HG02763 (cell line): ENCODE measurements around the gene ELFN1.

Source experiments
- ATAC-seq: cut with Tn5 transposase; IDR thresholded peaks from one replicate; pipeline ENCODE4 v1.9.1; 2021; ENCODE audit warnings: mild to moderate bottlenecking, moderate library complexity; ENCODE audit not compliant: unreplicated experiment

Gene ELFN1

DNA sequence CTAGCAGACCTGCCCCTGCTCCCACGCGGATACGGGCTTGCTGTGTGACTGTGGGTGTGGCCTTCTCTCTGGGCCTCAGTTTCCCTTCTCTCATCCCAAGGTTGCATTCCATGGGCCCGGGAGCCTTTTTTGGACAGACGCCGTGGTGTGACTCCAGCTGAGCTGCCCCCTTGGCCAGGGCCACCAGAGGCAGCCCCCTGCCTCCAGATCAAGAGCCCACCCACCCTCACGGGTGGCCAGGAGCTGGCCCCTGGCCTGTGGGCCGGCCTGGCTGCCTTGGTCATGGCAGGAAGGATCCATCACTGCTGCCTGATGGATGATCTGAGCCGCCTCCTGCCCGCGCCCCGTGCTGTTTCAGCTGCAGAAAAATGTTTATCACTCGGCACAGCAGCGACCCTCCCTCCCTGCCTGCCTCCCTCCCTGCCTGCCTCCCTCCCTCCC lies 27.8 kb upstream of the ELFN1 start:
- ATAC-seq = no peak

DNA sequence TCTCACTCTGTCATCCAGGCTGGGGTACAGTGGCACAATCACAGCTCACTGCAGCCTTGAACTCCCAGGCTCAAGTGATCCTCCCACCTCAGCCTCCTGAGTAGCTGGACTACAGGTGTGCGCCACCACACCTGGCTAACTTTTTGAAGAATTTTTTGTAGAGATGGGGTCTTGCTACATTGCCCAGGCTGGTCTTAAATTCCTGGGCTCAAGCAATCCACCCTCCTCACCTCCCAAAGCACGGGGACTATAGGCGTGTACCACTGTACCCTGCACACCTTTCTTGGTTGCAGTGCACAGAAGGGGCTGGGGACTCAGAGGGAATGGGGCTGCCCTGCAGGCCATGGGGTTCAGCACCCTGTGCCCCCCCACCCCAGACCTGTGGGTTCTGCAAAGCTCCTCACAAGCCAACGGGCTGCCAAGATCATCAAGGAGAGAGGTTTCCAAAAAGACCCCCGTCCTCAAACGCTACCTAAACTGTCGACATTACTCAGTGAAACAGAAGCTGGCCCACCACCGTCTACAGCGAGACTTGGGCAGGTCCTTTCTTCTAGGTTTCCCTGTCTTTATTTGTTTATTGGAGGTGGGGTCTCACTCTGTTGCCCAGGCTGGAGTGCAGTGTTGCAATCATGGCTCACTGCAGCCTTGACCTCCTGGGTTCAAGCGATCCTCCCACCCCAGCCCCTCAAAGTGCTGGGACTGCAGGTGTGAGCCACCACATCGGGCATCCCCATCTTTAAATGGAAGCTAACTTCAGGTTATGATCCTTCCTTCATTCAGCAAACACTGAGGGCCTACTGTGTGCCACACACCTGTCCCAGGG lies 26.6 kb upstream of the ELFN1 start:
- no peak for ATAC-seq

DNA sequence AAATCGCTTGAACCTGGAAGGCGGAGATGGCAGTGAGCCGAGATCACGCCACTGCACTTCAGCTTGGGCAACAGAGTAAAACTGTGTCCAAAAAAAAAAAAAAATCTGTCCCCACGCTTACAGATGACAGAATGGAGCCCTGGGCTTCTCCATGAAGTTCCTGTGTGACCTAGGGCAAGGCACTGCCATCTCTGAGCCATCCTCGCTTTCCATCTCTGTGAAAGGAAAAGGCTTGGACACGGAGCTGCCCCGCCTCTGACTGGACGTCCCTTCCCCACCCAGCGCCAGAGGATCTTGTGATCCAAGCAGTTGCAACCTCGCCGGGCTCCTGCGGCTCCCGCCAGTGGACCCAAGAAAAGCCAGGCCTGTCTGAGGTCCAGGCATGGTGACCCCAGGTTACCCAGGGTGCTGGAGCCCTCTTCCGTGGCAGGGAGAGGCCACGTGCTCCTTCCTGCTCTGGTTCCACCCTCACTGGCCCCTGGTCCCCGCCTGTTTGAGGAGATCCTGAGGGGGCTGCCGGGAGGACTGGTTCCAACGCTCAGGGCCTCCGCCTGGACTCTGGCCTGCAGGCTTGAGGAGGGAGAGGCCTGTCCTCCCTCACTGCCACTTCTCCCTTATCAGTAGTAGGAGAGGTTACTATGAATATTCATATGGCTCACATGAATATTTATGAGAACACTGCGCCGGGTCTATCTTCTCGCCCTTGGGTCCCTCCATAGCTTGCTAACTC lies 25.6 kb upstream of the ELFN1 start:
- no peak for ATAC-seq

DNA sequence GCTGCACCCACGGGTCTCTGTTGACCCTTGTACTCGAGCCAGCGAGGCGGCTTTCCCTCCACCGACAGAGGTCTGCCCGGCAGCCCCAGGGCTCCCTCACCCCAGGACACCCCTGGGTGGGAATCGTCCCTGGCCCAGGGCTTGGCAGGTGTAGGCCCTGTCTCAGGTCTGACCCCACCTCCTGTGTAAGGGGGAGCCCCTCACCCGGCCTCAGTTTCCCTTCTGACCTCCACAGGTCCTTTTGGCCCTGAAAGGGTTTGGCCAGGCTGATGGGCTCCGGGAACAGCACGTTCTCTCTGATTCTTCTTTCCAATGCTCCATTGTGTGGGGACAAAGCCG lies 25.0 kb upstream of the ELFN1 start:
- no peak for ATAC-seq

DNA sequence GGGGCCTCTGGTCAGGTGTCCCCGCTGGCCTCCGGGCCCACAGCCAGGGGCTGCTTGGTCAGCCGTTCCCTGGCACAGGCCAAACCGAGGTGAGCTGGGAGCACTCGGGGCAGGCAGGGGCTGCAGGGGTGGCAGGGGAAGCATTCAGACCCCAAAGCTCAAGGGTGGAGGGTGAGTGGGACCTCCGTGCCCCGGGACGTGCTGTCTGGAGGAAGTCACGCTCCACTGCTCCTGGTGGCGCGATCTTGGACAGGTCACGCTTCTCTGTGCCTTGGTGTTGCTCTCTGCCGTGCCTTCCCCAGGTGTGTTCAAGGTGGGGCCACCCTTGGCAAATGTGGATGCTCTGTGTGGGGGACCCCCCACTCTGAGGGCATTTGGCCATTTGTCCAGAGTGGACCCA lies 24.6 kb upstream of the ELFN1 start:
- no peak for ATAC-seq

DNA sequence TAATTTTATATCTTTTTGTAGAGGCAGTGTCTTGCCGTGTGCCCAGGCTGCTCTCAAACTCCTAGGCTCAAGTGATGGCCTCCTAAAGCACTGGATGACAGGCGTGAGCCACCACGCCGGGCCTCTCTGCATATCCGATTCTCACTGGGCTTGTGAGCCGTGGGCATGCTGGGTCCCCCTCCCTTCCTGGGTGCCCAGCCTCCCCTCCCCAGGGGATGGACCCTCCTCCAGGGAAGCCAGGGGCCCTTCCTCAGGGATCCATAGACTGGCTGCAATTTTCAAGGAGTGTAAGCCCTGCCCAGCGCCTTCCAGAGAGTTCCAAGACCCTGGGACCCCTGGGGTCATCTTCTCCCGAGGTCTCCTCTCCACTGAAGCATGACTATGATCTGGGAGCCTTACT lies 23.7 kb upstream of the ELFN1 start:
- ATAC-seq = no peak

DNA sequence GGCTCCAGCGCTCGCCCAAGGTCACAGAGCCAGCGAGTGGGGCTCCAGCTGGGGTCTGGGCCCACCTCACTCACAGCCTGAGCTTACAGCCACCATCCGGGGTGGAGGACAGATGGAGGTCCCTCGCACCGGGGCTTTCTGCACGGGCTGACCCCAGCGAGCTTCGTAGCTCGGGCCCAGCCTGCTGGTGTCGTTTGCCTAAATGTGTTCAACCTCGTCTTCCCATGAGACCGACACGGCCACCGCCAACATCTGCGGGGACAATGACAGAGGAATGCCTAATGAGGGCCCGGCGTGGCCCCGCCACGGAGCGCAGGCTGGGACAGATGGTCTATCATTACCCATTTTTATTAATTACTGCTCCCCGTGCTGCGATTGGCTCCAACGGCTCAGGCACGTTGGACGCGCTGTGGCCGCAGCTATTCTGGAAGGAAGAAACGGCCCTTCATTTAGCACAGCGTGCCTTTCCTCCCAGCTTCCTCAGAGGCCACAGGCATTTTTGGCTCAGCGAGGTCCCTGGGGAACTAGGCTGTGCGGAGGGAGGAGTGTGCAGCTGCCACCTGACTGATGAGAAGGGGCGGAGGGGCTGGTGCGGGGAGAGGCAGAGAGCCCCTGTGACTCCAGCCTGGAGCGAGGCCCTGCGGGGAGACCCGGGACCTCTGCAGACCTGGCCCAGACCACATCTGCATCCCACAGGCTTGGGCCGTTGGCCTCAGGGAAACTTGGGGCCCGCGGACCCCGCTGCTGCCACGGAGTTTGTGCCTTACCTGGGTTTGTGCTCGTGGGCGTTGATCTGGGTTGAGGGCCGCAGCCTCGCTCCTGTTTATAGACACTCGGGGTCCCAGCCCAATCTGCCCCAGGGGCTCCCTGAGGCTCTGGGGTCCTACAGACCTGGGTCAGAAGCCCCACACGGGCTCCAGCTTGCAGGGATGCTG lies 22.9 kb upstream of the ELFN1 start:
- no peak for ATAC-seq

DNA sequence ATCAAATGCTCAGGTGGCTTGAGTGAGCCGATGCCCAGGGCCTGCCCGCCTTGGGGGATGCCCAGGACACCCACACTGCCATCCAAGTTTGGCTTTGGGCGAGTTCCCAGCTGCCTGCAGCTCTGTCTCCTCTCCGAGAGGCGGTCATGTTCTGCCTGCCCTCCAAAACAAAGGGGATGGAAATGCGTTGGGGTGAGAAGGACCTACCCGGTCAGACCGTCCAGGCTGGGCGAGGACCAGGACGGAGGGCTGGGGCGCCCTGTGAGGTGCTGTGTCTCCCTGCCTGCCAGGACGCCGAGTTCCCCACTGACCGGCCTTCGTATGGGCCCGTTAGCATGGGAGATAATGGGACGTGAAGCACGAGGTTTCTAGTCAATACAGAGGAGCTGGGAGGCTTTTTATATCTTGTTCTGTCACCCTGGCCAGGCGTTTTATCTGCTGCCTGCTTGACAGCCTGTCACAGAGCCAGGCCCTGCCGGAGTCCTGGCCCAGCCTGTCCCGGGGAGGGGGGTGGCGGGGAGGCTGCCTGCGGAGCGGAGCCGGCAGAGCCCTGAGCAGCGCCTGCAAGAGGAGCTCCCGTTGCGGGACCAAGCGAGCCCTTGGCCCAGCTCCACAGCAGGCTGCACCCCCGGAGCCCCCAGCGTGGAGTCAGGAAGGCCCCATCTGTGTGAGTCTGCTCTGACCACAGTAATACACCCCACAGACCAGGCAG lies 22.0 kb upstream of the ELFN1 start:
- ATAC-seq = no peak

DNA sequence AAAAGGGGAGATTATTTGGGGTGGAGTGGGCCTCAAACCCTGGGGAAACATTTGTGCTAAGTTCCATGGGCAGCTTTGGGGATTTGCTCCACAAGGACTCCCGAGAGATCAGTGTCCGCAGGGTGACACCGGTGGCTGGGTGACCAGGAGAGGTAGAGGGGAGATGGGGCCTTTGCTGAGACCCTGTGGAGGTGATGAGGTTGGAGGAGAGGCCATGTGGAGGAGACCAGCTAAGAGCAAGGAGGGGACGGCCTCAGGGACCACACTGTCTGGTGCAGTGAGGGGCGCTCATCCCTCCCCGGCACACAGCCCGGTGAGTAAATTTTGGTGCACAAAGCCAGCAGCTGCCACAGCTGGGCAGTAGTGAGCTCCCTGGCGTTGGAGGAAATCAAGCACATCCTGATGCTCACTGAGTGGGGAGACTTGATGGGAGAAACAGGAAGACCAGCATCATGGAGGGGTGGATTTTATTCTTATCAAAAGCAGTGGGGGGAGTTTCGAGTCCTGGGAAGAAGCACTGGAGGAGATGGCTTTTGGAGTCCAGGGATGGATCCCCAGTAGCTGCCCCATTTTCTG lies 20.2 kb upstream of the ELFN1 start:
- no peak for ATAC-seq

DNA sequence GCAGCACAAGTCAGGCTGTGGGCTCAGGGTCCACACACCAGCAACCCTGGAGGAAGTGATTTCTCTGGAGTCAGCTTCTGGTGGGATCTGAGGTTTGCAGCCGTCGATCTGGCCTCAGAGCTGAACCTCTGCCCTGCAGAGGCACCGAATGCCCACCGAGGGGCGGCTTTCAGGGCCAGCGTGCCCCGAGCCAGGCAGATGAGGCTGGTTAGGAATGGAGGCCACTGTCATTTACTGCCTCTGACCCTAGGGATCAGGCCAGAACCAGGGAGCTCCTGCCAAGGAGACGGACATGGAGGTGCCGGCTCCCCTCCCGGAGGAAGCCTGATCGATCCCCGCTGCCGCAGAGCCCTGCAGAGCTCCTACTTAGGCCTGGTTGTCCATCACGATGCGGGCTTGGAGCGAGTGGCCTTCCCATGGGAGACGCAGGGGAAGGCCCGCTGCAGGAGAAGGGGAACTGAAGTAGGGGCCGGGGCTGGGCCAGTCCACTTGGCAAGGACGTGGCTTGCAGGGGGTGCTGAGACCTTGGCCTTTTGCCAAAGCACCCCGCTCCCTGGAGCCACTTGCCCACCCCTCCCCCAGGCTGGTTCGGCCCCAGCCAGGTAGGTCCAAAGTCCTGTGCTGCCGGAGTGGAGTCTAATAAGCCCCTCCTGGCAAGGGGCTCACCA lies 19.6 kb upstream of the ELFN1 start:
- no peak for ATAC-seq

DNA sequence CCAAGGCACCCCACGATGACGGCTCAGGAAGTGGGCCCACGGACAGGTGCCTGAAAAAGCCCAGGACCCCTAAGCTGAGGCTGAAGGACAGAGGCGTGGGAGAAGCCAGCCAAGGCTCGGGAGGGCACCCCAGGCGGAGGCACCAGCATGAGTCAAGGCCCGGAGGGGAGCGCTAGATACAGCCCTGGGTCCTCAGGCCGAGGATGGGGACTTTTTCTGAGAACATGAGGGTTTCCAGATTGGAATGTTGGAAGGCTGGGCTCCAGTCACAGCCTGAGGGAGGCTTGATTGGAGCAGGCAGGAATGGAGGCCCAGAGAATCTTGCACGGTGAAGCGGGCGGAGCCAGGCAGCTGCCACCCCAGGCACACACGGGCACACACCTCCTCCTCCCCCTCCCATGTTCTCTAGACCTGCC lies 19.0 kb upstream of the ELFN1 start:
- no peak for ATAC-seq

DNA sequence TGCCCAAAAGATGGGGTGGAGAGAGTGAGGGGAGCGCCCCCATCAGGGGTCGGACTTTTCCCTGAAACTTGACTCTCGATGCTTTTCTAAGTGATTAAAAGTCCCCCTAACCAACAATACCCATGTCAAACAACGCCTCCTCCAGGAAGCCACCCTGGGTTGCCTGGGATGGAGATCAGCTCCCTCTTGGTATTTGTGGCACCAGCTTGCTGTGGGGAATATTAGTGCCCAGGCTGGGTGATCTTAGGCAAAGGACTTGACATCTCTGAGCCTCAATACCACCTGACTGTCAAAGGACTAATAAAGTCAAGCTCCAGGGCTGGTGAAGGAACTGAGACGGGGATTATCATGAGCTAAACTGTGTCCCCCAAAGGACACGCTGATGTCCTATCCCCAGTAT lies 18.2 kb upstream of the ELFN1 start:
- ATAC-seq = no peak

DNA sequence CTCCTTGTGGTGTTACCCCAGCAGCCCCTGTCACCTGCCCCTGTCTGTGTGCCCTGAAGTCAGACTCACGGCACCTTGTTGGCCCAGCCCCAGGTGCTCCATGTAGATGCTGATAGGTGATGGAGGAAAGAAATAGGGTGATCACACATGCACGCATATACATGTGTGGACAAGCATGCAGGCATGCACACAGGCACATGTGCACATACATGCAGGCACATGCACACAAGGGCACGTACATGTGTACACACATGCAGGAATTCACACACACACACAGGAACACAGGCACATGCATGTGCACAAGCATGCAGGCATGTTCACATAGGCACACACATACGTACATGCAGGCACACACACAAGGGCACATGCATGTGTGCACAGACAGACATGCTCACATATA lies 16.6 kb upstream of the ELFN1 start:
- ATAC-seq = no peak

DNA sequence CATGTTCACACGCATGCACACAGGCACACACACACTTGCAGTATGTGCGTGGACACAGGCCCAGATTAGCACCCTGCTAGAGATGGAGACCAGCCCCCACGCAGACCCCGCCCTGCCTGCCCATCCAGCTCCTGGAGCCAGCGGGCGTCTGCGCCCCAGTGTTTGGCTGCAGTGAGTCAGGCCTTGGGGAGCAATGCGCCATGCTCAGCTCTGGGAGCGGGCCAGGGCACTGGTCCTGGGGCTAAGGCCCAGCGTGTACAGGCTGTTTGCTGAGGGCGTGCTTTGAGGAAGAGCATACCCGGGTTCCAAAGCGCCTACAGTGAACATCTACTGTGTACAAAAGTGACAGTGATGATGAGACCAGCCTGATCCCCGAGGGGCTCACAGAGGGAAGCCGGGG lies 16.0 kb upstream of the ELFN1 start:
- ATAC-seq = no peak

DNA sequence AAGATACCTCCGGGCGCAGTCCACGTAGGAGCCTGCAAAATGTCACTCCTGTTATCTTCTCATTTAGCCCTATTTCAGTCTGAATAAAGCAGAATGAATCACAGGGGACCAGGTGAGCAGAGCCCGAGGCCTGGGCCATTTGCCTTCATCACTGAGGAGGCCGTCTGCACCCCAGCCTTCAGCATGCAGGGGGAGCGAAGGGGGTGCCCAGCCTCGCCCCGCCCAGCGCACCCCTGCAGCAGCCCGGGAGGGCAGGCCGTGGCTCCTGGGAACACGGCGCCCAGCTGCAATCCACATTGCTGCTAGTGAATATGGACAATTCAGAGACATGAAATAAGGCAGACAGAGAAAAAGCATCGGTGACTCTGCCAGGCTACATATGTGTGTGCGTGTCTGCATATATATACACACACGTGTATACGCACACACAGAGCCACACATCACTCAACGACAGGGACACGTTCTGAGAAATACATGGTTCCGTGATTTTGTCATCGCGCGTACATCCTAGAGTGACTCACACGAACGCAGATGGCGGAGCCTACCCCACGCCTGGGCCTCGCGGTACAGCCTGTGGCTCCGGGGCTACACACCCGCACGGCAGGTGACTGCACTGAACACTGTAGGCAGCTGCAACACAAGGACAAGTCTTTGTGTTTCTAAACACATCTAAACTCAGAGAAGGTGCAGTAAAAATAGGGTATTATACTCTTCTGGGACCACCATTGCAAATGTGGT lies 15.2 kb upstream of the ELFN1 start:
- ATAC-seq = no peak

DNA sequence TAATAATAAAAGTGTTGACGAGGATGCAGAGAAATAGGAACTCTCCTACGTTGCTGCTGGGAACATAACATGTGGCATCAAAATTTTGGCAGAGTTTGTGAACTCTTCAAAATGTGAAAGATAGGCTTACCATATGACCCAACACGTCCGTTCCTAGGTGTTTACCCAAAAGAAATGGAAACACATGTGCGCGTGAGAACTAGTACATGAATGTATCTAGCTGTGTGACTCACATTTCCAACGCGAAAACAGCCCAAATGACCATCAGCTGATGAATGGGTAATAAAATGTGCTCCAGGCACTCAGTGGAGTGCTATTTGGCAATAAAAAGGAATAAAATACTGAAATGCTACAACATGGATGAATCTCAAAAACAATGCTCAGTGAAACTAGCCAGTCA lies 10.4 kb upstream of the ELFN1 start:
- no peak for ATAC-seq

DNA sequence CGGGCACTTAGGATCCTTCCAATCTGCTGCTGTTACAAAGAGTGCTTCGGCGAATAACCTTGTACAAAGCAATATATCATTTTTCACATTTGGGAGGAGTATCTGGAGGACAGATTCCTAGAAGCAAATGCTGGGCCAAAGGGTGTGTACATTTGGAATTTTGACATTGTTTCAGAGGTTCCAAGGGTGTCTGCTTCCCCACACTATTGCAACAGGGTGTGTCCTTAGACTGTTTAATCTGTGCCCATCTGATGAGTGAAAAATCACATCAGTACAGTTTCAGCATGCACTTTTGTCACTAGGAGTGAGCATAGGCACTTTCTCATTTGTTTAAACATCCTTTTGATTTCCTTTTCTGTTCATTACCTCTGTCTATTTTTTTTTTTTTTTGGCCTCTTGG lies 8.6 kb upstream of the ELFN1 start:
- no peak for ATAC-seq

DNA sequence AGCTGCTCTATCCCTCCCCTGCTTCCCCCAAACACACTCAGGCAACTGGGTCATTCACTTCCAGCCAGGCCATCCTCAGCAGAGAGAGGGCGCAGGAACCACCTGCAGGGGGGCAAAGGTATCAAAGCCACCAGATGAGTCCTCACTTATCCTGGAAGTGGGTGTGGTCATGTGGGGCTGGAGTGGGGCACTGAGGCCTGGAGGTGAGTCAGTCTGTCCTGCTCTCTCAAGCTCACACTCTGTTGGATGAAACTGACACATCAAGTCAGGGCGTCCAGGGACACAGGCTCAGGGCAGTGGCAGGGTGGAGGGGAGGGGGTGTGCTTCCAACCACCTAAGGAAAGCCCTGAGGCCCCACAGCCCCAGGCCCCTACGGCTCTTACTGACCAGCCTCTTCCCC lies 8.0 kb upstream of the ELFN1 start:
- no peak for ATAC-seq

DNA sequence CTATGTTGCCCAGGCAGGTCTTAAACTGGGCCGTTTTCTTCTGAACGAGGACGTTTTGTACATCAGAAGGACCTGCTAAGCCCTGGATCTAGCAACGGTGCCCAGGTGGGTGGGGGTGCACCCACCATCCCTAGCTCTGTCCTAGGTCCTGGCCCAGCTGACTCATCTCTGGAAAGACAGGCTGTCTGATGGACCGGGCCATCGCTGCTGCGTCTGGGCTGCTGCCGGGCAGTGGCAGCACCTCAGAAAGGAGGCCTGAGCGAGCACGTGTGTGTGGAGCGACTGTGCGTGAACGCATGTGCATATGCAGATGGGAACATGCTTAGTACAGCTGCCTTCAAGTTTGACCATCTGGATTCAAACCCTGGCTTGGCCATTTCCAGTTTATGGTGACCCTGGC lies 7.3 kb upstream of the ELFN1 start:
- ATAC-seq = no peak
